IPS-15b (cell line): Measurements from ENCODE around the gene FUCA1.
"Not testable (repeated sequence)": the region's sequence is repeated elsewhere in the genome, so short reads cannot be mapped to it uniquely, and the experiment has no call there.

Experiments
- H3K27me3 ChIP-seq: one replicate; pipeline ENCODE4 v1.6.1; 2013; ENCODE audit warnings: low read length; ENCODE audit not compliant: control insufficient read depth, insufficient read depth
- H3K36me3 ChIP-seq: one replicate; pipeline ENCODE4 v1.6.1; 2013; ENCODE audit warnings: low read length; ENCODE audit not compliant: control insufficient read depth, insufficient read depth
- H3K4me1 ChIP-seq: one replicate; pipeline ENCODE4 v1.6.1; 2013; ENCODE audit warnings: mild to moderate bottlenecking, low read length; ENCODE audit not compliant: control insufficient read depth, insufficient read depth
- H3K4me3 ChIP-seq: one replicate; pipeline ENCODE4 v1.5.1; 2013; ENCODE audit warnings: low read depth, low read length
- H3K9ac ChIP-seq: one replicate; pipeline ENCODE4 v1.6.1; 2013; ENCODE audit warnings: low read depth, mild to moderate bottlenecking, low read length
- H3K9me3 ChIP-seq: one replicate; pipeline ENCODE4 v1.6.1; 2013; ENCODE audit warnings: mild to moderate bottlenecking, low read length; ENCODE audit not compliant: control insufficient read depth, insufficient read depth

Gene FUCA1

DNA sequence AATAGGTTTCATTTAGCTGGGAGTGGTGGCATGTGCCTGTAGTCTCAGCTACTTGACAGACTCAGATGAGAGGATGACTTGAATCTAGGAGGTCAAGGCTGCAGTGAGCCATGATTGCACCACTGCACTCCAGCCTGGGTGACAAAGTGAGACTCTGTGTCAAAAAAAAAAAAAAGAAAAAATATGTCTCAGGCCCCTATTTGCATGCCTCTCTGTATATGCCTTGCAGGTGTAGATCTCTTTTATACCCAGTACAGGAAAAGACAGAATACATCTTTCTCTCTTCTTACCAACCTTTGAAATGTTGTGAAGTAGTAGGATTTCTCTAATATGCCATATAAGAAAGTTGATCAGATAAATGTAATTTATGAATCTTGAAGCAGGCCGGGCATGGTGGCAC lies 38.6 kb upstream of the FUCA1 start:
- no peaks in the 10 kb centered on the region for H3K36me3 ChIP-seq
- no peaks in the 10 kb centered on the region for H3K9me3 ChIP-seq
- H3K4me1 ChIP-seq = peaks cover 12% of the 10 kb centered on the region
- peaks cover 16% of the 10 kb centered on the region for H3K27me3 ChIP-seq
- no peak overlapping the region for H3K9ac ChIP-seq
- H3K4me3 ChIP-seq = no peak overlapping the region

DNA sequence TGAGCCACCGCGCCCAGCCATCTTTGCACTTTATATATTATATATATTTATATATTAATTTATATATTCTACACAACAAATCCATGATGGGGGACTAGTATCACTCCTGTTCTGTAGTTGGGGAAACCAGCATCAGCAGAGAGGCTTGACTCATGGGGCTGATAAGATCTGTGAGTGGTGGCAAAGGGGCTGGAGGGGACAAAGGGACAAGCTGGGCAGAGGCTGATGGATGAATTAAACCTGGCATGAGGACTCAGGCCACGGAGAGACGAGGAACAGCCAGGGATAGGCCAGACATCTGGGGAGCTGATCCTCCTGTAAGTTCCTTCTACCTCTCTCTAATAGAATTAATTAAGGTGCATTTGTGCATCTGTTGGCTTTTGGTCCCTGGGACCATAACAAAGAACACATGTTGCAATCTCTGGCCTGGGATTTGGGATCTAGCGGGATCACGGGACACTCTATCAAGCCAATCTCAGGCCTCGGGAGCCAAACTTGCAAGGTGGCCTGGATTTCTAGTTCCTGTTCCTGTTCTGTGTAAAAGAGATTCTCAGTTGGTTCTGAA lies 37.5 kb upstream of the FUCA1 start:
- H3K4me1 ChIP-seq = peaks cover 8% of the 10 kb centered on the region
- H3K9me3 ChIP-seq = no peaks in the 10 kb centered on the region
- no peak overlapping the region for H3K4me3 ChIP-seq
- no peaks in the 10 kb centered on the region for H3K36me3 ChIP-seq
- H3K27me3 ChIP-seq = peaks cover 24% of the 10 kb centered on the region
- no peak overlapping the region for H3K9ac ChIP-seq

DNA sequence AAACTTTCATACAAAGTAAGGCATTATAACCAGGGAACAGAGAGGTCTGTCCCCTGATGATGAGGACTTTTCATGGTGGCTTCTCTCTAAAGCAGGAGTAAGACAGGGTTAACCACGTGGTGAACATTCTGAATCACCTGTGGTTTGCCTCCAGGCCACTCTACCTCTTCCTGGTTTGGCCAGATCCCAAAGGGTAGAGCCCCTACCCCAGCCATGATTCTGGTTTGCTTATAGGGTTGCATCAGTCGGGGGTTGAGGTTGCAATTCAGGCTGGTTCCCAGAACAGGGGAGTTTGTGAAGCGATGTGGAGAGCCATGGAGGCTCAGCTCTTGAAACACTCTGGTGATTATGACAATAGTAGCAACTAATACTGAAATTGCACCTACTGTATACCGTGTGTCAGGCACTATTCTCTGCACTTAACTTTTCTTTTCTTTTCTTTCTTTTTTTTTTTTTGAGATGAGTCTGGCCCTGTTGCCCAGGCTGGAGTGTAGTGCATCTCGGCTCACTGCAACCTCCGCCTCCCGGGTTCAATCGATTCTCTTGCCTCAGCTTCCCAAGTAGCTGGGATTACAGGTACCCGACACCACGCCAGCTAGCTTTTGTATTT lies 36.8 kb upstream of the FUCA1 start:
- H3K36me3 ChIP-seq = no peaks in the 10 kb centered on the region
- no peak overlapping the region for H3K4me3 ChIP-seq
- peaks cover 8% of the 10 kb centered on the region for H3K4me1 ChIP-seq
- H3K27me3 ChIP-seq = peaks cover 24% of the 10 kb centered on the region
- no peak overlapping the region for H3K9ac ChIP-seq
- no peaks in the 10 kb centered on the region for H3K9me3 ChIP-seq

DNA sequence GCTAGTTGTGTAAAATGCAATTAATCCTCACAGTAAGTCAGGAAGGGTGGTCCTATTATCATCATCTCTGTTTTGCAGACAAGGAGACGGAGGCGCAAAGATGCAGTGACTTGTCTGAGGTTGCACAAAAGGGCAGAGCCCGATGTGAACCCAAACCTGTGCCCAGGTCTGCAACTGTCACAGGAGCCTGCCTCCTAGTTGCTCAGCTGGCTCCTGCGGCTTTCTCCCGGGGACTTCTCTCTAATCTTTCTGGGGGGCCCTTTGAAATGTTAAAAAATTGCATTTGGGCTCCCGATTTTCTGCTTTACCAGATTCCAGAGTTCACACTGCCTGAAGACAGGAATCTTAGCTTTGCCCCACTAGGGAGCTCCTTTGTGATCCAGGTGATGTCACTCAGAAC lies 35.7 kb upstream of the FUCA1 start:
- Histone ChIP-seq H3K27me3 (peaks cover 24% of the 10 kb centered on the region), H3K4me3 (no peak overlapping the region), H3K9me3 (no peaks in the 10 kb centered on the region), H3K9ac (no peak overlapping the region), H3K4me1 (peaks cover 6% of the 10 kb centered on the region), H3K36me3 (no peaks in the 10 kb centered on the region)

DNA sequence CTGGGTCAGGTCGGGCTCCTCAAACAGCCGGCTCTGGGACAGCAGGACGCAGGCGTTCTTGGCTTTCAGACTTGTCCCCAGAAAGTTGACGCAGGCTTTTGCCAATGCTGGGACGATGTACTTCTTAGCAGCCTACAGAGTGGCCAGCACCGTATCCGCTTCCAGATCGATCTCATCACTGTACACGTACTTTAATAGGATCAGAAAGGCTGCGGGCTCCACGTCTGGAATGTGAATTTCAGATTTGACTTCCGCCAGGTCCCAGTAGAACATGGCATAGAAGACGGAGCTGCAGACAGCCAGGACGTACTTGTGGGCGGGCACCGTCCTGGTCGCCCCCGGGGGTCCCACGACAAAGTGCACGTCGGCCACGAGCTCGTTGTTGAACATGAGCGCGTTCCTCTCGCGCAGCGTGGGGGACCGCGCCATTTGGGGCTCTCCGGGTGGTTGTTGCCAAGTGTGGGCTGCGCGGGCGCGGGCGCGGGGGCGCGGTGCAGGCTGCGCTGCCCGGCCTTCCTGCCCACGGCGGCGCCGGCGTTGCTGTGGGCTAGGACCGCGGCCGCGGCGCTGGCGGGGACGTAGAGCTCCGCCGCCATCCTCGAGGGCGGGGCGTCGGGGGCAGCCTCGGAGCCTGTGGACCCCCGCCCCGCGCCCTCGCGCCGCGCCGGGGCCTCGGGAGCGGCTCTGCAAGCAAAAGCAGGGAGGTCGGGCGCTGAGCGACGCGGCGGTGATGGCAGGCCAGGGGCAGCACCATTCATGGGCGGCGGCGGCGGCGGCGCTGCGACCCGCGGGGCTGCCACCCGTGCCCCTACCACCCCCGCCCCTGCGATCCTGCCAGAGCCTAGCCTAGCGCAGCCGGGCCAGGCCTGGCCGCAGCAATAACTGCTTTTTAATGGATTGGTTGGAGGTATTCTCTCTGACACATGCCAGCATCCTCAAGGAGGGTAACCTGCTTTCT lies 34.5 kb upstream of the FUCA1 start:
- H3K9ac ChIP-seq = no peak overlapping the region
- peaks cover 3% of the 10 kb centered on the region for H3K4me1 ChIP-seq

DNA sequence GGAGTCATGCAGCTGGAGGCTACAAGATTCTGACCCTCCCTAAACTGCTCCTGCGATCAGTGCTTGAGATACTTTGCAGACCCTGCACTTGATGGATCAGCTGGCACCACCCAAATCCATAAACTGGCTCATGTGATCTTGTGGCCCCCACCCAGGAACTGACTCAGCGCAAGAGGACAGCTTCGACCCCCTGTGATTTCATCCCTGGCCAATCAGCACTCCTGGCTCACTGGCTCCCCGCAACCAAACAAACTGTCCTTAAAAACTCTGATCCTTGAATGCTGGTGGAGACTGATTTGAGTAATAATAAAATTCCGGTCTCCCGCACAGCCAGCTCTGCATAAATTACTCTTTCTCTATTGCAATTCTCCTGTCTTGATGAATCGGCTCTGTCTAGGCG lies 31.9 kb upstream of the FUCA1 start:
- not testable (repeated sequence) for H3K36me3 ChIP-seq, H3K4me1 ChIP-seq, H3K9ac ChIP-seq, H3K4me3 ChIP-seq, H3K9me3 ChIP-seq
- H3K27me3 ChIP-seq = peaks cover 24% of the 10 kb centered on the region

More for the DNA sequence above, 34.5 kb upstream of the FUCA1 start:
- H3K27me3 ChIP-seq = peaks cover 24% of the 10 kb centered on the region
- H3K36me3 ChIP-seq = no peaks in the 10 kb centered on the region
- peak overlapping the region; percentile 37 for H3K4me3 ChIP-seq
- H3K9me3 ChIP-seq = no peaks in the 10 kb centered on the region

DNA sequence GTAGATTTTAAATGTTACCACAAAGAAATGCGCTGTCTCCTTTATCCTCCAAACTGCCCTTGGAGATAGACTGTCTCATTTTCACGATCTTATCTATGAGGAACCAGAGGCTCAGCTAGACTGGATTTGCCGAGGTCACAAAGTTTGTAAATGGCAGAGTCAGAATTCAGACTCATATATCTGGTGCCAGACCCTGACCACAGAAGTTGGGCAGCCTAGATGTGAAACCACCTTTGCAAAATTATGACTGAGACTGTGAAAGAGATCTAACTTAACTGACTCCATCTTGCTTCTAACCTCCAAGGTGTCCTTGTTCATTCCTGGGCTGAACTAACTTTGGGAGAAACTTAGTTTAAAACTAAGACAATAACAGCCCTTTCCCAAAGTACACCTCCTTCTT lies 31.0 kb upstream of the FUCA1 start:
- Histone ChIP-seq H3K27me3 (peaks cover 24% of the 10 kb centered on the region), H3K36me3 (no peaks in the 10 kb centered on the region), H3K4me3 (no peak overlapping the region), H3K9ac (no peak overlapping the region), H3K4me1 (peaks cover 3% of the 10 kb centered on the region), H3K9me3 (no peaks in the 10 kb centered on the region)

DNA sequence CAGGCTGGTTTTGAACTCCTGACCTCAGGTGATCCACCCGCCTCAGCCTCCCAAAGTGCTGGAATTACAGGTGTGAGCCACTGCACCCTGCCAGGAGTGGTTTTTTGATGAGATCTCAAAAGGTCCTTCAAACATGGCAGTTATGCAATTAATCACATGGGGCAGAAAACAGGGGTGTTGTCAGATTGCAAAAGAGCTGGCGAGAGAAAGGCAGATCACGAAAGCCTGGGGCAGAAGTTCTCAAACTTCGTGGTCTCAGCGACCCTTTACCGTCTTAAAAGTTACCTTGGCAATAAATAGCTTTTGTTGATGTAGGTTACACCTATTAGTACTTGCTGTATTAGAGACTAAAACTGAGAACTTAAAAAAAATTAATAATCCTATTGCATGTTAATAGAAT lies 29.0 kb upstream of the FUCA1 start:
- H3K36me3 ChIP-seq = no peaks in the 10 kb centered on the region
- H3K4me3 ChIP-seq = no peak overlapping the region
- H3K4me1 ChIP-seq = peaks cover 3% of the 10 kb centered on the region
- peaks cover 11% of the 10 kb centered on the region for H3K27me3 ChIP-seq
- no peaks in the 10 kb centered on the region for H3K9me3 ChIP-seq
- H3K9ac ChIP-seq = no peak overlapping the region

DNA sequence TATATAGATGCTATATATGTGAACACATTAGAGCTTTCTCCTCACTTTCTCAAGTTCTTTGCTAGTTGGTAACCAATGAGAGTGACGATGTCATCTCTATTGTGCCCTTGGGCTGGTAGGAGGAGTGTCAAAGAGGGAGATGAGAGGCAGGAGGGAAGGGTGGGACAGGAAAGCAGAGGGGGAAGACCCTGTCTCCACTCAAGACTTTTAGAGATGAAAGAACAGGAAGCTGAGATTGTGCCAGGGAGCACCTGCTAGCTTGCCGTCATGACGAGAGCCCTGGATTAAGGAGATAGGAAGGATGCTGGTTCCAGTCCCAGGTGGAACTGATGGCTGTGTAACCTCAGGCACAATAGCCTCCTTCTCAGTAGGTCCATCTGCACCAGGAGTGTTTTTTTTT lies 28.4 kb upstream of the FUCA1 start:
- H3K9me3 ChIP-seq = no peaks in the 10 kb centered on the region
- no peak overlapping the region for H3K9ac ChIP-seq
- peaks cover 3% of the 10 kb centered on the region for H3K4me1 ChIP-seq
- no peaks in the 10 kb centered on the region for H3K36me3 ChIP-seq
- no peak overlapping the region for H3K4me3 ChIP-seq
- peaks cover 5% of the 10 kb centered on the region for H3K27me3 ChIP-seq

DNA sequence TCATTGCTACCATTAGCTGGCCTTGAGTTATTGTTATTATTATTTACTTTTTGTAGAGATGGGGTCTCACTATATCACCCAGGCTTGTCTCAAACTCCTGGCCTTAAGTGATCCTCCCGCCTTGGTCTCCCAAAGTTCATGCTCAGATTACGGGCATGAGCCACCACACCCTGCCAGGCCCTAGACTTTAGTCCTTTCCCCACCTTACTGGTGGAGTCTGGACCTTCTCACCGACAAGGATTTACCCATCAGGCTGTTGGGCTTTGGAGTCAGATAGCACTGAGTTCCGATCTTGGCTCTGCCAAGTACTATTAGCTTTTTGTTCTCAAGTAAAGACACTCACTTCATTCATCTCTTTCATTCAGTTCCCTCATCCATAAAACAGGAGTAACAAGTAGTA lies 27.9 kb upstream of the FUCA1 start:
- no peaks in the 10 kb centered on the region for H3K36me3 ChIP-seq
- H3K27me3 ChIP-seq = peaks cover under 1% of the 10 kb centered on the region
- H3K4me3 ChIP-seq = no peak overlapping the region
- H3K4me1 ChIP-seq = peaks cover 3% of the 10 kb centered on the region
- H3K9me3 ChIP-seq = no peaks in the 10 kb centered on the region
- no peak overlapping the region for H3K9ac ChIP-seq

DNA sequence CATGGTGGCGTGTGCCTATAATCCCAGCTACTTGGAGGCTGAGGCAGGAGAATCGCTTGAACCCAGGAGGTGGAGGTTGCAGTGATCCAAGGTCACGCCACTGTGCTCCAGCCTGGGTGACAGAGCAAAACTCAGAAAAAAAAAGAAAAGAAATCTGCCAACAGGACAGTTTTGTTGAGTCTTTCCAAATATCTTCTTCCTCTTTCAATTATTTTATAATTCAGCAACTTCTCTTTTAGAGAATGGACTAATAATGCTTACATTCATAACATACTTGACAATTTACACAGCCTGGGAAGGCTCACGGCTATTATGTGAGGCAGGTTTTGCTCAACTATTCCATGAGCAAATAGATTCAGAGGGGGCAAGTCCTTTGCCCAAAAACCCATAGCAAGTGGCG lies 27.0 kb upstream of the FUCA1 start:
- Histone ChIP-seq H3K4me1 (peaks cover 3% of the 10 kb centered on the region), H3K4me3 (no peak overlapping the region), H3K9me3 (no peaks in the 10 kb centered on the region), H3K27me3 (no peaks in the 10 kb centered on the region), H3K36me3 (no peaks in the 10 kb centered on the region), H3K9ac (no peak overlapping the region)

DNA sequence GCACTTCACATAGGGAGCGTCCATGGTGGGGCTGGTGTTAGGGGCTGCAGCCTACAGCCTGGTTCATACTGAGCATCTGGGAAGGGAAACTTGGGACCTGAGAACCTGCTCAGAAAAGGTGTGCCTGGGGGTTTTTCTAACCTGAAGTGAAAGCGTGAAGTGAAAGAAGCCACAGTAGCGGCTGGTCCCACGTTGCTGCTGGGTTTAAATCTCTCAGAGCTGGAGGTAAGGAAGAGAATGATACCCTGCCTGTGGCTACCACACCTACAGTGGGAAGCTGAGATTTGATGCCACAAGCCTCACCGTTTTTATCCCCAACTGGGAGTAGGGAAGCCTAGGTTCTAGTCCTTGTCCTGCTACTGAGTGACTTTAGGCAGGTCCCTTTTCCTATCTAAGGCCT lies 21.0 kb upstream of the FUCA1 start:
- Histone ChIP-seq H3K36me3 (no peaks in the 10 kb centered on the region), H3K9ac (no peak overlapping the region), H3K9me3 (no peaks in the 10 kb centered on the region), H3K4me3 (no peak overlapping the region), H3K27me3 (no peaks in the 10 kb centered on the region), H3K4me1 (no peaks in the 10 kb centered on the region)
